ENCODE data around the gene ITGA7.

Gene ITGA7

DNA sequence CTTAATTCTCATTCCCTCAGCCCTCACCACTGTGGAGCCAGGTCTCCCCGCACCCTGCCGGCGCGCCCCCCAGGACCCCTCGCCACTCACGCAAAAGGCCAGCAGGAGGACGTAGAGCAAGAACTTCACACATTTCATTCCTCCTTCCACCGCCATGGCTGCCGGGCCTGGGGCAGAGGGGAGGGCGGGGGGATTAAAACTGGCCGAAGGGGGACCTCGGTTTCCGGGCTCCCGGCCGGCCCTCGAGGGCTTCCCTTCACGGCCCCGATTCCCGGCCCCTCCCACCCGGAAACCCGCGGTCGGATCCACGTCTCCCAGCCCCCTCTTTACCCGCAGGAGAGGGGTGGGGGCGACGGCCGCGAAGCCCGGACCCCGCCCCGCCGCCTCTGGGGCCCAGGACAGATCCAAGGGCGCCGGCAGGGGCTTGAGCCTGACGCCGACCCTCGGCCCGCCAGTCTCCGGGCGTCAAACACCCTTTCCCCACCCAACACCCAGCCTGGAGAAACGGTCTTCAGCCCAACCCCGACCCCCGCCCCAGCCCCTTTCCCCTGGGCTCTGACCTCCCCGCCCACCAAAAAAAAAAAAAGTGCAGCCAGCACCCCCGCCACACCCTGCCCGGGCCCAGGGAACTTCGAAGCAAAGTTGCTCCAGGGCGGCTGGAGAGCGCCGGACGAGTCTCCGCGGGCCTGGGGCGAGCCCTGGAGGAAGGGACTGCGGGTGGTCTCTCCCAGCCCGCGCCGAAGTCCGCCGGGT is 20.7 kb upstream of the ITGA7 start:
- Histone ChIP-seq H3K79me2 (ENCODE audit: control insufficient read depth, low read length) (peaks cover 7% of the 10 kb centered on the region), H3K4me2 (ENCODE audit: low read length) (peak overlapping the region; percentile 92), H3K36me3 (ENCODE audit: control insufficient read depth, low read length) (peaks cover 23% of the 10 kb centered on the region), H3K9me3 (ENCODE audit: control insufficient read depth, insufficient read depth, low read length) (no peaks in the 10 kb centered on the region), H4K20me1 (ENCODE audit: control insufficient read depth, insufficient read depth, low read depth, low read length) (no peaks in the 10 kb centered on the region), H3K27me3 (ENCODE audit: control insufficient read depth, low read length) (no peaks in the 10 kb centered on the region), H3K9me2 (replicated peaks; ENCODE audit: control insufficient read depth, low read length) (no peaks in the 10 kb centered on the region), H3F3A (ENCODE audit: control insufficient read depth, insufficient read depth) (peaks cover 15% of the 10 kb centered on the region), H3K27ac (ENCODE audit: low read depth, low read length) (peak overlapping the region; percentile 37; the same call in 1 of the 2 replicates), H3K4me3 (ENCODE audit: low read length) (peak overlapping the region; percentile 82), H3K4me1 (ENCODE audit: control insufficient read depth, low read length) (peaks cover 28% of the 10 kb centered on the region)
- TF ChIP-seq, protein P1, sequence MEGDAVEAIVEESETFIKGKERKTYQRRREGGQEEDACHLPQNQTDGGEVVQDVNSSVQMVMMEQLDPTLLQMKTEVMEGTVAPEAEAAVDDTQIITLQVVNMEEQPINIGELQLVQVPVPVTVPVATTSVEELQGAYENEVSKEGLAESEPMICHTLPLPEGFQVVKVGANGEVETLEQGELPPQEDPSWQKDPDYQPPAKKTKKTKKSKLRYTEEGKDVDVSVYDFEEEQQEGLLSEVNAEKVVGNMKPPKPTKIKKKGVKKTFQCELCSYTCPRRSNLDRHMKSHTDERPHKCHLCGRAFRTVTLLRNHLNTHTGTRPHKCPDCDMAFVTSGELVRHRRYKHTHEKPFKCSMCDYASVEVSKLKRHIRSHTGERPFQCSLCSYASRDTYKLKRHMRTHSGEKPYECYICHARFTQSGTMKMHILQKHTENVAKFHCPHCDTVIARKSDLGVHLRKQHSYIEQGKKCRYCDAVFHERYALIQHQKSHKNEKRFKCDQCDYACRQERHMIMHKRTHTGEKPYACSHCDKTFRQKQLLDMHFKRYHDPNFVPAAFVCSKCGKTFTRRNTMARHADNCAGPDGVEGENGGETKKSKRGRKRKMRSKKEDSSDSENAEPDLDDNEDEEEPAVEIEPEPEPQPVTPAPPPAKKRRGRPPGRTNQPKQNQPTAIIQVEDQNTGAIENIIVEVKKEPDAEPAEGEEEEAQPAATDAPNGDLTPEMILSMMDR (IDR thresholded peaks at IDR 0.05; ENCODE audit: low read depth, low read length, poor library complexity, severe bottlenecking): no peak
- no peak for TF ChIP-seq EZH2phosphoT487 (IDR thresholded peaks at IDR 0.05; ENCODE audit: borderline replicate concordance, low read length)

DNA sequence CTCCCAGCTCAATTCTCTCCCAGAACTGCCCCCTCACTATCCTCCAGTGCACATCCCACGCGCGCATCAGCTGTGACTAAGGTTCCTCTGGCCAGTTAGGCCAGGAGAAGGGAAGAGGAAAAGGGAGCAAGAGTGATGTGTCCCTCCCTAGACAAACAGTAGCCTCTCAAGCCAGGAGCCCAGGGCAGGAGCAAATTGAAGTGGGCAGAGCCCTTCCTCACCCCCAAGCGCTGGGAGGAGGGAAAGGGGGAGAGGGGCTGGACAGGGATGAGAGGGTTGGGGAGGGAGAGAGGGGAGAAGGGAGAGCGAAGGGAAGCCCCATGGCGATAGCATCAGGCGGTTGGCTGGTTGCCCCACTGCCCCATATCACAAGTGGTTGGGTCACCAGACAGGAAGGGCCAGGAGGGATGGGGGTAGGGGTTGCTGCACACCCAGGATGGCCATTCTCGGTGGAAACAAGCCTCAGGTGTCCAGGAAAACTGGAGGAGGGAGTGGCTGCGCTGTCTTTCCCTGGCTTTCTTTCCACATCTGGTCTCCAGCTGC is 20.0 kb upstream of the ITGA7 start:
- Histone ChIP-seq H3K9me3 (ENCODE audit: control insufficient read depth, insufficient read depth, low read length) (no peaks in the 10 kb centered on the region), H3K79me2 (ENCODE audit: control insufficient read depth, low read length) (peaks cover 7% of the 10 kb centered on the region), H3K27me3 (ENCODE audit: control insufficient read depth, low read length) (no peaks in the 10 kb centered on the region), H3K9me2 (replicated peaks; ENCODE audit: control insufficient read depth, low read length) (no peaks in the 10 kb centered on the region), H4K20me1 (ENCODE audit: control insufficient read depth, insufficient read depth, low read depth, low read length) (no peaks in the 10 kb centered on the region), H3K4me1 (ENCODE audit: control insufficient read depth, low read length) (peaks cover 28% of the 10 kb centered on the region), H3K4me3 (ENCODE audit: low read length) (peak overlapping the region; percentile 82), H3F3A (ENCODE audit: control insufficient read depth, insufficient read depth) (peaks cover 15% of the 10 kb centered on the region), H3K4me2 (ENCODE audit: low read length) (peak overlapping the region; percentile 92), H3K36me3 (ENCODE audit: control insufficient read depth, low read length) (peaks cover 23% of the 10 kb centered on the region), H3K27ac (ENCODE audit: low read depth, low read length) (no peak overlapping the region)
- no peak for TF ChIP-seq EZH2phosphoT487 (IDR thresholded peaks at IDR 0.05; ENCODE audit: borderline replicate concordance, low read length)
- TF ChIP-seq, protein P1 (IDR thresholded peaks at IDR 0.05; ENCODE audit: low read depth, low read length, poor library complexity, severe bottlenecking): no peak

DNA sequence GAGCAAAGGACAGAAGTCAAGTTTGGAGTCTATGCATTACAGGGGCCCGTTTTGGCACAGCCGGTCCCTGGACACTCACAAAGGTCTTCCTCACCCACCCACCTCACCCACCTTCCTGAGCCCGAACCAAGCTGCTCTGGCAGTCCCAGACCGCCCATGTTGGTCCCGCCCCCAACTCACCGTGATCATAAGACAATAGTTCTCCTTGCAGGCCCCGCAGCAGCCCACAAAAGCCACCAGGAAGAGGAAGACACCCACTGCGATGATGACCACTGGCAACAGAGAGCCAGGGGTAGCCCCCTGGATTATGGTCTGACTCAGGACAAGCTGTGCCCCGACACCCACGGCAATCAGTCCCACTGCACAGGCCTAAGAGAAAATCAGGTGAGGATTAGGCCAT is 19.3 kb upstream of the ITGA7 start:
- no peaks in the 10 kb centered on the region for H3K9me2 ChIP-seq (replicated peaks; ENCODE audit: control insufficient read depth, low read length)
- H3K27me3 ChIP-seq (ENCODE audit: control insufficient read depth, low read length): no peaks in the 10 kb centered on the region
- no peak overlapping the region for H3K4me3 ChIP-seq (ENCODE audit: low read length)
- peaks cover 15% of the 10 kb centered on the region for H3F3A ChIP-seq (ENCODE audit: control insufficient read depth, insufficient read depth)
- H3K9me3 ChIP-seq (ENCODE audit: control insufficient read depth, insufficient read depth, low read length): no peaks in the 10 kb centered on the region
- H3K4me2 ChIP-seq (ENCODE audit: low read length): no peak overlapping the region
- H3K4me1 ChIP-seq (ENCODE audit: control insufficient read depth, low read length): peaks cover 28% of the 10 kb centered on the region
- no peak overlapping the region for H3K27ac ChIP-seq (ENCODE audit: low read depth, low read length)
- no peaks in the 10 kb centered on the region for H4K20me1 ChIP-seq (ENCODE audit: control insufficient read depth, insufficient read depth, low read depth, low read length)
- peaks cover 23% of the 10 kb centered on the region for H3K36me3 ChIP-seq (ENCODE audit: control insufficient read depth, low read length)
- H3K79me2 ChIP-seq (ENCODE audit: control insufficient read depth, low read length): peaks cover 7% of the 10 kb centered on the region
- no peak for TF ChIP-seq EZH2phosphoT487 (IDR thresholded peaks at IDR 0.05; ENCODE audit: borderline replicate concordance, low read length)
- TF ChIP-seq, protein P1 (IDR thresholded peaks at IDR 0.05; ENCODE audit: low read depth, low read length, poor library complexity, severe bottlenecking): no peak
